Activated T-cell treated with anti-CD3 and anti-CD28 coated beads, Interleukin-2, amount 50 U/mL, for 1 hour (primary cell): Measurements from ENCODE around the gene RARRES2.
"Not testable (repeated sequence)": the region's sequence is repeated elsewhere in the genome, so short reads cannot be mapped to it uniquely, and the experiment has no call there.

Source experiments
- DNase-seq: peaks from one replicate; pipeline ENCODE4 v3.0.0-alpha.2; 2020

RARRES2 gene

DNA sequence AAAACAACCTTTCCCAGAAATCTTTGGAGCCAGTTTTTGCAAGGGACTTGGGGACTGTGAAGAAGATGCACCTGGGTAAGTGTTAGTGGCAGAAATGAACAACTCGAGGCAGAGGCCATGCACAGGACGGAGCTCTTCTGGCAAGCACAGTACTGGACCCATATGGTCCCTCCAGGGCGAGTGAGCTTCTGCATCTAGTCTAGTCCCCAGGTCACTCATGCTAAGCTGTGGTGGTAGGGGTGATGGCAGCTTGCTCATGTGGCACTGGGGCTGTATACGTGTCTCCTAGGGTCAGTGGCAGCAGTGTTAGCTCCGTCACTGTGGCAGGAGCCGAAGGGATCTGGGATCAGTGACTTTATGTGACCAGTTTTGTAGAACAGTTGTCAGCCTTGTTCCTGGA, 27.6 kb downstream of the RARRES2 start:
- DNase-seq: no peak

DNA sequence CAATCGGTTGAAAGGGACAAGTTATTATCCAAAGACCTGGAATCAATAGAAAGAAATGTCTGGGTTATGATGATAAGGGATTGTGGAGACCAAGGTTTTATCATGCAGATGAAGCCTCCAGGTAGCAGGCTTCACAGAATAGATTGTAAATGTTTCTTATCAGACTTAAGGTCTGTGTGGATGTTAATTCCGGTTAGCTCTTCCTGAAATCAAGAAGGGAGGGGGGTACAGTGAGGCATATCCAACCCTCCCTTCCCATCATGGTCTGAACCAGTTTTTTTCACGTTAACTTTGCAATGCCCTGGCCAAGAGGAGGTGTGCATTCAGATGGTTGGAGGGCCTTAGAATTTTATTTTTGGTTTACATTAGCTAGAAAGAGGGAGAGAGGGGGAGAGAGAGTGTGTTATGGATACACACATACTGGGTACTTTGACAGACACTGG, 28.0 kb downstream of the RARRES2 start:
- DNase-seq: no peak

DNA sequence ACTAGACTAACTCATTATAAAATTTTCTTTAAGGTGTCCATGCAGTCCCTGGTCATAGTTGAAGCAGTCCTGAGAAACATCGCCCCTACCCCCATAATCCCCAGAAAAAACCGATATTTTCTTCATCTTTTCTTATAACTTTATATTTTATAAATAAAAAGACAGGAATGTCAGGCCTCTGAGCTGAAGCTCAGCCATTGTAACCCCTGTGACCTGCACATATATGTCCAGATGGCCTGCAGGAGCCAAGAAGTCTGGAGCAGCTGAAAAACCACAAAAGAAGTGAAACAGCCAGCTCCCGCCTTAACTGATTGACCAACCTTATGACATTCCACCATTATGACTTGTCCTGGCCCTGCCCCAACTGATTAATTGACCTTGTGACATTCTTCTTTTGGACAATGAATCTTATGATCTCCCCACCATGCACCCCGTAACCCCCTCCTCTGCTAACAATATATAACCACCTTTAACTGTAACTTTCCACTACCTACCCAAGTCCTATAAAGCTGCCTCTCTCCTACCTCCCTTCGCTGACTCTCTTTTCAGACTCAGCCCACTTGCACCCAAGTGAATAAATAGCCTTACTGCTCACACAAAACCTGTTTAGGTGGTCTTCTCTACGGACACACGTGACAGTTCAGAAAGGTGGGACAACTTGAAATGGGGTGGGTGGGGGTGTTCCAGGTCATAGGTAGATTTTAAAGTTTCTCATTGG, 28.6 kb downstream of the RARRES2 start:
- DNase-seq: not testable (repeated sequence)

DNA sequence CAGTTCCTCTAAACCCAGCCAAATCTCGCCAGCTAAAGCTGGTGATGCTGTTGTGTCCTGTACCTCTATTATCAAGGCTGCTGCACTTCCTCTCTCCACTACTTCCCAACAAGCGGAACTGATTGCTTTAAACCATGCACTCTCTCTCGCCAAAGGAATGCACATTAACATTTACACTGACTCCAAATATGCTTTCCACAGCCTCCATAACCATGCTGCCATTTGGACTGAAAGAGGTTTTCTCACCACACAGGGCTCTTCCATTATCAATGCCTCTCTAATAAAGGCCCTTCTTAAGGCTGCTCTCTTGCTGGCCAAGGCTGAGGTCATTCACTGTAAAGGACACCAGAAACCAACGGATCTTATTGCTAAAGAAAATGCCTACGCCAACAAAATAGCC, 29.7 kb downstream of the RARRES2 start:
- DNase-seq: no peak

DNA sequence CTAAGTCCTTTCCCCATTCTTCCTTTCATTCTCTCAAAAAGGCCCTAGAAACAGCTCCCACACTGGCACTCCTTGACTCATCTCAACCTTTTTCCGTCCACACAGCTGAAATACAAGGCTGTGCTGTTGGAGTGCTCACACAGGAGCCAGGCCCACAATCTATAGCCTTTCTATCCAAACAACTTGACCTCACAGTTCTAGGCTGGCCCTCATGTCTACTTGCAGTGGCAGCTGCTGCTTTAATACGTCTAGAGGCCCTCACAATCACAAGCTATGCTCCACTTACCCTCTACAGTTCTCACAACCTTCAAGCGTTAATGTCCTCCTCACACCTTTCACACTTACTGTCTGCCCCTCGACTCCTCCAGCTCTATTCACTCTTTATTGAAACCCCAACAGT, 30.3 kb downstream of the RARRES2 start:
- DNase-seq: no peak

DNA sequence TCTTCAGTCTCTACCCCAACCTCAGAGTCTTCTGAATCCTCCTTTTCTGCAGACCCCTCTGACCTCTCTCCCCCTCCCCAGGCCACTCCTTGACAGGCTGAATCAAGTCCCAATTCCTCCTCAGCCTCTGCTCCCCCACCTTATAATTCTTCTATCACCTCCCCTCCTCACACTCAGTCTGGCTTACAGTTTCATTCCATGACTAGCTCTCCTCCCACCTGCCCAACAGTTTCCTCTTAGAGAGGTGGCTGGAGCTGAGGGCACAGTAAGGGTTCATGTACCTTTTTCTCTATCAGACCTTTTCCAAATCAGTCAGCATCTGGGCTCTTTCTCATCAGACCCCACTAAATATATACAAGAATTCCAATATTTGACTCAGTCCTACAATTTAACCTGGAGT, 32.9 kb downstream of the RARRES2 start:
- DNase-seq: no peak

DNA sequence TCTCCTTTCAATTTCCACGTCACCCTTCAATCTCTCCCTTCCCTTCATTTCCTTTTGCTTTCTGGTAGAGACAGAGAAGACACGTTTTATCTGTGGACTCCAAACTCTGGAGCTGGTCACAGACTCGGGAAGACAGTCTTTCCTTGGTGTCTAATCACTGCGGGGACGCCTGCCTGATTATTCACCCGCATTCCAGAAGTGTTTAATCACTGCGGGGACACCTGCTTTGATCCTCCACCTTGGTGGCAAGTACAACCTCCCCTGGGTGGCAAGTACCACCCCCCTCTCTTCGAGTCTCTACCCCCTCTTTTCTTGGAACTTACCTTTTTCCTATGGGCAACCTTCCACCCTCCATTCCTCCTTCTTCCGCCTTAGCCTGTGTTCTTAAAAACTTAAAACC, 33.5 kb downstream of the RARRES2 start:
- no peak for DNase-seq

DNA sequence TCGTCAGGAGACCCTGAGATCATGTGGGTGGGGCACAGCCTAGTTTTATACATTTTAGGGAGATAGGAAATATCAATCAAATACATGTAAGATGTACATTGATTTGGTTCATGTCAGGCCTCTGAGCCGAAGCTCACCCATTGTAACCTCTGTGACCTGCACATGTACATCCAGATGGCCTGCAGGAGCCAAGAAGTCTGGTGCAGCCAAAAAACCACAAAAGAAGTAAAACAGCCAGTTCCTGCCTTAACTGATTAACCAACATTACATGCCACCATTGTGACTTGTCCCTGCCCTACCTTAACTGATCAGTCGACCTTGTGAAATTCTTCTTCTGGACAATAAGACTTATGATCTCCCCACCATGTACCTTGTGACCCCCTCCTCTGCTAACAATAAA, 34.3 kb downstream of the RARRES2 start:
- DNase-seq: no peak

DNA sequence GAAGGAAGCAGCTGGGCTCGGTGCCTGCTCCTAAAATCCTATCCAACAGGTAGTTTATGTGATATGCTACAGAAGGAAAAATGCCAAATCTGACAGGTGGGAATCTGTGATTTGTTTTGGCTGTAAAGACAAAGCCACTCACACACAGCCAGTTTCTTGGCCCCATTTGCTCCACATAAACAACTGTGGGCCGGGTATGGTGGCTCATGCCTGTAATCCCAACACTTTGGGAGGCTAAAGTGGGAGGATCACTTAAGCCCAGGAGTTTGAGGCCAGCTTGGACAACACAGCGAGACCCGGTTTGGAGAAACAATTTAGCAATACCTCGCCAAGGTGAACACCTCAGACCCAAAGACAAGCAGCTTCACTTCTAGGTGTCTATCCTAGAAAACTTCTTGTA, 35.1 kb downstream of the RARRES2 start:
- not testable (repeated sequence) for DNase-seq

DNA sequence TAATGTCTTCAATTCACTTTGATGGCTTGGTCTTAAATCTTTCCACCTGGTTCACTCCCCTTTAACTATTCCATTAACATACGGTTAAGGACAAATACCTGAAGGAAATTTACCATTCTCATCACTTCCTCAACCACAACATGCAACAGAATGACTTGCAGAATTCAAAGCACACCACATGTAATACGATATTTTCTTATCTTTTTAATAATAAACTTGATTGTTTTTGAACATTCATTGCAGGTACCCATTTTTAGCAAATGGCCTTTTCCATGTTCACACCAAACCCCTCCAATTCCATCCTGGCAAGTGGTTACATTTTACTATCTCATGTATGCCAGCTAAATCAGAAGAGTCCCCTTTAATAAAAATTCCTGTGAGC, 35.5 kb downstream of the RARRES2 start:
- not testable (repeated sequence) for DNase-seq

DNA sequence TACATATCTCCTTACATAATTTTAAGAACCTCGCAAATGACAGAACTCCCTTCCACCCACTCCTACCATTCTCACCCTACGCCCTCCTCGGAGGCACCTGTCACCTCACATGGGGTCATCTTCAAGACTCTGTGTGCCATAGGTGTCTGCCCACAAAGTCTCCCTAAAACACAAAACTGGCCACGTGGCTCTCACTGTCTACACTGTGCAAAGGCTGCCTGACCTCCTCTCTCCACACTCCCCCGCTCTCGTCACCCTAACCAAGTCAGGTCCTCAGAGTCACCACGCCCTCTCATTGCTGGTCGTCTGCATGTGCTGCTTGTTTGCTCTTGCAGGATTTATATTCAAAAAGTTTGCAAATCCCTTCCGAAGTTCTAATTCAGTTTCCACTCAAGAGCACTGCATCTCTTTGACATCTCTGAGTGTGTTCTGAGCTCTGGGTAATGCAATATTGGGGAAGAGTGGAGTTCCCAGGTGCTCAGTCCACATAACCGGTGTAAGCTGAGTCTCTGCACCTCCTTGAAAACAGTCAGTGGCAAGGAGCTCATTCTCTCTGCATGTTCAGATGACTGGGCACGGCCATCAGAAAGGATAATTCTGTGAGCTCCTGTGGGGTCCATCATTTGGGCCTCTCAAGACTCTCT, 36.0 kb downstream of the RARRES2 start:
- DNase-seq: not testable (repeated sequence)

DNA sequence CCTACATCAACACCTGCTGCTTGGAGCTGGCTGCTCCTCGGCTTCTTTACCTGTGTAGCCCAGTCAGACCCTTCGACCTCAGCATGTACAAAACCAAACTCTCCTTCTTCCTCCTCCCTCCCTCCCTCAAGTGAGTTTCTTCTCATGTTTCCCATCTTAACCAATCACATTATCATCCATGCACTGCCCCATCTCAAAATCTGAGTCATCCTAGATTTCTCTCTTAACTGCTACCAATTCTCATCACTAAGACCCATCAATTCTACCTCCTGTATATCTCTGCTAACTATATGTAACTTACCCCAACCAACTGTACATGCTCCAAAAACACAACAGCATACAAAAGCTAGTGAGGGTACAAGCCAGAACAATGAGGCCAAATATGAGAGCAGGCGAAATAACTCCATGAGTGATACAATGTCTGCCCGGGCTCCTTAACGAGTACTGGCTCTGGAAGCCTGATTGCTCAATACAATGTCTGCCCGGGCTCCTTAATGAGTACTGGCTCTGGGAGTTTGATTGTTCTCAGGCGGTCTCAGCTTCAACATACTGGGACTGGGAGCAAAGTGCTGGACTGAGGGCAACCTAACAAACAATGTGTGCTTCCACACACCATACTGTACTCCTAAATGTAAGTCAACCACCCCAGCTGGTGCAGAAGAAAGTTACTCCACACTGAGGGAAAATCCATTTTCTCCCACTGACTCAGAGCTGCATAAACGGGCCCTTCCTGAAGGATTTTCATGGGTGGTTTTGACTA, 36.8 kb downstream of the RARRES2 start:
- DNase-seq: not testable (repeated sequence)

DNA sequence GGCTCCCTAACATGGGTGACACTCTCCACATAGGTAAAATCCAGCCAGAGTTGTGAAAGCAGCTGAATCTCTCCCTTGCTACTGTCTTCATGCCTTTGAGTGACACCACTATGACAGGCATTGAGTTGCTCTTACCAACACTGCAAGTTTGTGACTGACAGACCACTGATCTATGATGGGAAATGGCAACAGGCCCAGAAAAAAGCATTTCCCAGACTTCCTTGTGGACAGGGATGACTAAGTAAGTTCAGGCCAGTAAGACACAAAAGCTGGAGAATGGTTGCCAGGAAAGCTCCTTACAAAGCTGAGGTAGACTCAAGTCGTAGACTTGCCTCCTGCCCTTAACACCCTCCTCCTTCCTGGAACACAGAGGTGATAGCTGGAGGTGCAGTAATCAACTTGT, 38.5 kb downstream of the RARRES2 start:
- DNase-seq: not testable (repeated sequence)

DNA sequence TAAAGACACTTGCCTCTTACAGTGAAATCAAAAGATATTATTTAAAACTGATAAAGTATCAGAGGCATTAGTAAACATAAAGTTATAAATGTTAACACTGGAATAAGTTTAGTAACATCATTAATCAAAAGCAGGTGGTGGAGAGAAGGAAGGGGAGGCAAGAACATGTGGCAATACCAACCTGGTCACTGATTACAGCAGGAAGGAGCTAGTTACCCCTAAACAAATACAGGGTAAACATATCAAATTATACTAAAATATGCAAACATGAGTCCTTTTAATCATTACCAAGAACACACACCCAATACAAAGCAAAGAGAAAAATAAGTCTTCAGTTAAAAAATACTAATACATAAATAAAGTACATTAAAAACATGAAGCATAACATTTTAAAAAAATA, 43.5 kb downstream of the RARRES2 start:
- DNase-seq: not testable (repeated sequence)

DNA sequence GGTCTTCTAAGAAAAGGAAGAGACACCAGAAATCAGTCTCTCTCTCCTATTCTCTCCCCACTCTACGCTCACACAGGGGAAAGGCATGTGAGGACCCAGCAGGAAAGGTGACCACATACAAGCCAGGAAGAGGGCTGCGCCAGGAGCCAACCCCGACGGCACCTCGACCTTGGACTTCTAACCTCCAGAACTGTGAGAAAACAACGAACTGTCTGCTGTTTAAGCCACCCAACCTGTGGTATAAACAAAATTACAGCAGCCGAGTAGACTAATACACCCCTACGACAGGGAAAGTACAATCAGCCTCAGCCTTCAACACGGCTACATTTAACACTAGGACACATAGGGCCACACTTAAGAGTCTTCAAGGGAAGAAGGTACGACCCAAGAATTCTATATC, 44.6 kb downstream of the RARRES2 start:
- DNase-seq: not testable (repeated sequence)

DNA sequence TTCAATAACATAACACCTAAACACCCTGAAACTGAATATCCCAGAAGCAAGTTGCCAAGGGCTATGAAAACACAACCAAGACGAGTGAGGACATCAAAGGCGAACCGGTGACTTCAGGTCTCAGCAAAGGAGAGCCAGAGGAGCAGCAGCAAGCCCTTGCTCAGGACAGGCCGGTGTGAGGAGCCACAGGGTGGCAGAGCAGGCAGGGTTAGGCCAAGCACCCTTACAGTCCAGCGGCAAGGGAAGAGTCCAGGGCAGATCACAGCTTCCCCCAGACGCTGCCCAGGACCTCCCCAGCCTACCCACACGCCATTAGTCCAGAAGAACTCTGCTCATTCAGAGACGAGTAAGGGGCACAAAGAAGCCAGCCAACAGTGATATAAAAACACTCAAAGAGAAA, 45.8 kb downstream of the RARRES2 start:
- not testable (repeated sequence) for DNase-seq

DNA sequence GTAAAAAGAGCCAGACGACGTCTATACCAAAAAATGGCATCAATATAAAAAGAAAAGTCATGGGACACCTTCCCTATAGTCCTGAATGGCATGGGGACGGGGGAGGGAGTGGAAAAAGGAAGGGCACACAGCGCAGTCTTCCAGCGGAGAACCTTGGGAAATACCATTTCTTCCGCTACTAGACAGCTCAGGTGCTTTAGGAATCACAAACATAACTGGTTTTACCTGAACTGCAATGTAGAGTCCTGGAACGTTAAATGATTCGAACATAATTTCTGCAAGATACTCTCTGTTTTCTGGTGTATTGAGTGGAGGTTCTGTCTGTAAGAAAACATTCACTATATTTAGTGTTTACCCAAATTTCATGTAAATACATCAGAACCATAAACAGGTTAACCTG, 46.4 kb downstream of the RARRES2 start:
- DNase-seq: not testable (repeated sequence)

DNA sequence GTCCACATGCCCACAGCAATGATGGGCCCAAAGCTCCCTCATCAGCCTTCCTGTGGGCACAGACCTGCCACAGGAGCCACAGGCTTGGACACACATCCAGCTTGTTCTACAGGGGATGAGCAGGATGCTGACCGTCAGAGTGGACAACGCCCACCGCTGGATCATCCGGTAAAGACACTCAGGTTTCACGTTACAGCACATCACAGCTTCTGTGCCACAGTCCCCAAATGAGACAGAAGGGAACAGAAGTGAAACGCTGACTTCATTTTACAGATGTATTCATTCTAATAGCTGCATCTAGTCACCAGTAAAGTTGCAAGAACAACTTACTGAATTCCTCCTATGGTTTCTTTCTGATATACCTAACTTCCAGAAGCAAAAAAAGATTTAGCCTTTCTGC, 51.1 kb downstream of the RARRES2 start:
- not testable (repeated sequence) for DNase-seq

DNA sequence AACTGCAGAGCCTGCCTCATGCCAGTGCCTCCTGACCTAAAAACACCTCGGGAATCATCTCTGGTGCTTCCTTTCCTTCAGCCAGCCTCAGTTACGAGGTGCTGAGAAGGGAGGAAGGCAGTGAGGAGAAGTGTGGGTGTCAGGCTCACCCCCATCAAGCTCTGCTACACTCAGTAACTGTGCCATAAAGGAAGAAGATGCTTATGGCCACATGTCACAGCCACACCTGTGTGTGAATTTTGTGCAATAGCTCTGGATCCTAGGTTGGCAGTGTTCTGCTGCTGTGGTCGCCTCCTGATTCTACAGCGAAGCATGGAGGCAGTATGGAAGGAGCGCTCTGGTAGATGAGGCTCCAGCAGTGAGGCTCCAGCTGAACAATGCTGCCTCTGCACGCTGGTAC, 52.6 kb downstream of the RARRES2 start:
- not testable (repeated sequence) for DNase-seq
